K562 (cell line): ENCODE measurements around the gene SLC12A4. TPM values are rescaled to one million over a fixed set of nuclear protein-coding genes. Genes with fewer than 3 reads are reported as not detected.

ENCODE experiments used
- BRCA1 ChIP-seq, 2 experiments: fragments of 450-650 bp in 1 of 2; sonication (generic) in 1 of 2; formaldehyde crosslinking in 1 of 2; IDR thresholded peaks; 2 replicates each; pipeline versions ENCODE4 v1.5.0 to v1.6.1; 2017 to 2020; ENCODE audit warnings: mild to moderate bottlenecking in 1 of 2, missing genetic modification reagents in 1 of 2
- HSF4 ChIP-seq: fragments of 250-450 bp; sonication (Bioruptor Pico); IDR thresholded peaks from 2 replicates; pipeline ENCODE4 v2.1.2; 2022; ENCODE audit warnings: mild to moderate bottlenecking, moderate library complexity, borderline replicate concordance
- JUND ChIP-seq, 2 experiments: IDR thresholded peaks; 2 replicates in 1 of 2; 3 replicates in 1 of 2; pipeline ENCODE4 v1.6.1; 2011; ENCODE audit warnings: borderline replicate concordance in 2 of 2, low read depth in 2 of 2, low read length in 2 of 2, improper control_type of control experiment in 1 of 2, missing biosample characterization in 1 of 2, missing genetic modification characterization in 1 of 2, missing genetic modification reagents in 1 of 2
- MEF2A ChIP-seq: IDR thresholded peaks from 2 replicates; pipeline ENCODE4 v1.6.1; 2011; ENCODE audit warnings: low read depth, mild to moderate bottlenecking, low read length, moderate library complexity; ENCODE audit not compliant: control insufficient read depth
- NR2C1 ChIP-seq, 2 experiments: fragments of 450-650 bp; IDR thresholded peaks; 2 replicates each; pipeline ENCODE4 v1.6.1; 2017; ENCODE audit warnings: mild to moderate bottlenecking in 2 of 2, antibody characterized with exemption in 1 of 2, inconsistent platforms in 1 of 2, missing compliant biosample characterization in 1 of 2, missing genetic modification characterization in 1 of 2
- SIN3A ChIP-seq, 2 experiments: fragments of 150-350 bp in 1 of 2; IDR thresholded peaks; 2 replicates each; pipeline ENCODE4 v1.6.1; 2011 to 2016; ENCODE audit warnings: borderline replicate concordance in 2 of 2, low read depth in 2 of 2, low read length in 2 of 2, mild to moderate bottlenecking in 2 of 2, moderate library complexity in 2 of 2; ENCODE audit not compliant: control insufficient read depth in 1 of 2
- SMARCA4 ChIP-seq: fragments of 450-650 bp; IDR thresholded peaks from 2 replicates; pipeline ENCODE4 v1.6.1; 2016
- SRSF1 ChIP-seq: fragments of 200-400 bp; formaldehyde crosslinking; IDR thresholded peaks from 2 replicates; pipeline ENCODE4 v1.6.1; 2017; ENCODE audit warnings: mild to moderate bottlenecking, low read depth, low read length, moderate library complexity
- STAG1 ChIP-seq: sonication (generic); formaldehyde crosslinking; IDR thresholded peaks from 2 replicates; pipeline ENCODE4 v1.5.0; 2020; ENCODE audit warnings: missing genetic modification reagents, borderline replicate concordance
- XRCC5 ChIP-seq: fragments of 200-400 bp; formaldehyde crosslinking; IDR thresholded peaks from 2 replicates; pipeline ENCODE4 v1.6.1; 2017; ENCODE audit warnings: low read depth, mild to moderate bottlenecking, low read length
- ZBED1 ChIP-seq: IDR thresholded peaks from 2 replicates; pipeline ENCODE4 v1.6.1; 2014
- ZBTB17 ChIP-seq: fragments of 450-650 bp; formaldehyde crosslinking; IDR thresholded peaks from 2 replicates; pipeline ENCODE4 v1.4.0; 2020; ENCODE audit warnings: mild to moderate bottlenecking
- ZKSCAN3 ChIP-seq: fragments of 250-450 bp; sonication (Bioruptor Pico); IDR thresholded peaks from 2 replicates; pipeline ENCODE4 v1.4.0; 2020
- ZNF431 ChIP-seq: sonication (generic); formaldehyde crosslinking; IDR thresholded peaks from 2 replicates; pipeline ENCODE4 v1.8.0; 2022; ENCODE audit warnings: mild to moderate bottlenecking, missing genetic modification reagents
- ZNF445 ChIP-seq: fragments of 250-450 bp; sonication (Bioruptor Pico); IDR thresholded peaks from 2 replicates; pipeline ENCODE4 v1.4.0; 2020; ENCODE audit warnings: low read depth, mild to moderate bottlenecking, moderate library complexity
- polyA plus RNA-seq, 8 experiments: library from polyadenylated mRNA; depleted of rRNA in 4 of 8; stranded (reverse) in 5 of 8; unstranded in 3 of 8; fragments of >200 nt; fragmentation: Nextera tagmentation in 2 of 8; fragmentation: Illumina TruSeq in 1 of 8; extraction: Ambion mirVana in 2 of 8; extraction: Trizol in 1 of 8; gene quantifications; 2 replicates each; pipeline versions ENCODE4 v1.2.1 to v1.2.3, GENCODE V29; 2011 to 2014; ENCODE audit warnings: inconsistent platforms in 1 of 8, missing spikeins in 1 of 8
- total RNA-seq, 7 experiments: library from RNA; depleted of rRNA in 6 of 7; stranded (reverse); fragments of >200 nt in 6 of 7; fragmentation: Illumina TruSeq in 2 of 7; extraction: Trizol in 2 of 7; gene quantifications; 2 replicates each; pipeline versions ENCODE4 v1.2.1 to v1.2.3, GENCODE V29; 2011 to 2021; ENCODE audit warnings: low replicate concordance in 1 of 7
- TF ChIP-seq, protein P1 (sequence below): fragments of 250-450 bp; sonication (Bioruptor Pico); IDR thresholded peaks from 2 replicates; pipeline ENCODE4 v1.9.0; 2021; ENCODE audit warnings: mild to moderate bottlenecking, inconsistent platforms
- TF ChIP-seq, protein P2 (sequence below): fragments of 450-650 bp; IDR thresholded peaks from 2 replicates; pipeline ENCODE4 v1.6.1; 2016; ENCODE audit warnings: mild to moderate bottlenecking
- TF ChIP-seq, protein P3 (sequence below): IDR thresholded peaks from 2 replicates; pipeline ENCODE4 v1.6.1; 2014; ENCODE audit warnings: antibody characterized with exemption
- TF ChIP-seq, protein P4 (sequence below): sonication (generic); formaldehyde crosslinking; IDR thresholded peaks from 2 replicates; pipeline ENCODE4 v1.8.1; 2023; ENCODE audit warnings: mild to moderate bottlenecking, missing genetic modification reagents, moderate library complexity

The SLC12A4 gene
- total and polyA plus RNA-seq, 9 of the 15 experiments (the other 6 are each of a cell fraction or from before 2014, with no cell fraction given) = 0.75 to 43.5 (median 15.0) TPM

DNA sequence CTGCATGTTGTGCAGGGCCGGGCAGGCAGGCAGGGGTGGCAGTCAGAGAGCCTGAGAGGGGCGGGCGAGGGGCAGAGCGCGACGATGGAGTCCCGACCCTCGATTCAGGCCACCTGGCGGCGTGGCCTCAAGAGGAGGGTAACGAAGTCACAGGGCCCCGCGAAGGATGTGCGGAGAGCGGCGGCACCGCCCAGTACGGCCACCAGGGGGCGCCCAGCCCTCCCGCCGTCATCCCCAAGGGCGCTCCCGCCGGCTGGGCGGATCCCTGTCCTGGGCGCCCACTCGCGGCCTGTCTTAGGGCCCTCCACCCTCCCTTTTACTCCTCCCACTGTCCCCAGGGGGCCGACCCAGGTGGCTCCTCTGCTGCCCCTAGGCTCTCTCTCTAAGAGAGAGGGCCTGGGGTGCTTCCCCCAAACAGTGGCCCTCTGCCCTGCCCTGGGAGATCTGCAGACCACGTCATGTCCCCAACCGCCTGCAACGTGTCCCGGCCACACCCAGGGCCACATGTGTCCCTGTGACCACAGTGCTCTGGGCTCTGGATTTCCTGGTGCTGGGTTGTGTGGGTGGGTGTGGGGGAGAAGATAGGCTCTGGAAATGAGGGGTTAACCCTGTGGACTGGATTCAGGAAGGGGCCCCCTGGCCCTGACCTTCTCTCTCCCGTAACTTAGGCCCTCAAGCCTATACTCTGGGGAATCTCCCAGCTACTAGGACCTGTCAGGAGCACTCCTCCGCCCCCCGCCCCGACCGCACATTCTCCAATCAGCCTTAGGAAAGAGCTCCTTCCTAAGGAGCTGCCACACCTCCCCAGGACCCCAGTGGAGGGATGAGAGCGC is 25.0 kb upstream of the SLC12A4 start (continued):
- peak; percentile 95 for TF ChIP-seq XRCC5
- TF ChIP-seq ZBTB17 = peak; percentile 73
- no peak for TF ChIP-seq MEF2A
- 0 out of 2 replicates have a peak, but pooled peaks have one; percentile 2 for TF ChIP-seq STAG1 (CRISPR knock-in tag)
- no peak for TF ChIP-seq HSF4 (CRISPR knock-in tag)
- no peak for TF ChIP-seq ZBED1
- no peak for TF ChIP-seq SRSF1
- TF ChIP-seq, protein P1, sequence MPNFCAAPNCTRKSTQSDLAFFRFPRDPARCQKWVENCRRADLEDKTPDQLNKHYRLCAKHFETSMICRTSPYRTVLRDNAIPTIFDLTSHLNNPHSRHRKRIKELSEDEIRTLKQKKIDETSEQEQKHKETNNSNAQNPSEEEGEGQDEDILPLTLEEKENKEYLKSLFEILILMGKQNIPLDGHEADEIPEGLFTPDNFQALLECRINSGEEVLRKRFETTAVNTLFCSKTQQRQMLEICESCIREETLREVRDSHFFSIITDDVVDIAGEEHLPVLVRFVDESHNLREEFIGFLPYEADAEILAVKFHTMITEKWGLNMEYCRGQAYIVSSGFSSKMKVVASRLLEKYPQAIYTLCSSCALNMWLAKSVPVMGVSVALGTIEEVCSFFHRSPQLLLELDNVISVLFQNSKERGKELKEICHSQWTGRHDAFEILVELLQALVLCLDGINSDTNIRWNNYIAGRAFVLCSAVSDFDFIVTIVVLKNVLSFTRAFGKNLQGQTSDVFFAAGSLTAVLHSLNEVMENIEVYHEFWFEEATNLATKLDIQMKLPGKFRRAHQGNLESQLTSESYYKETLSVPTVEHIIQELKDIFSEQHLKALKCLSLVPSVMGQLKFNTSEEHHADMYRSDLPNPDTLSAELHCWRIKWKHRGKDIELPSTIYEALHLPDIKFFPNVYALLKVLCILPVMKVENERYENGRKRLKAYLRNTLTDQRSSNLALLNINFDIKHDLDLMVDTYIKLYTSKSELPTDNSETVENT (CRISPR knock-in tag) = peak; percentile 88
- no peak for TF ChIP-seq BRCA1 (IDR thresholded peaks at IDR 0.05)
- no peak for TF ChIP-seq BRCA1 (CRISPR knock-in tag; IDR thresholded peaks at IDR 0.05)
- TF ChIP-seq, protein P2, sequence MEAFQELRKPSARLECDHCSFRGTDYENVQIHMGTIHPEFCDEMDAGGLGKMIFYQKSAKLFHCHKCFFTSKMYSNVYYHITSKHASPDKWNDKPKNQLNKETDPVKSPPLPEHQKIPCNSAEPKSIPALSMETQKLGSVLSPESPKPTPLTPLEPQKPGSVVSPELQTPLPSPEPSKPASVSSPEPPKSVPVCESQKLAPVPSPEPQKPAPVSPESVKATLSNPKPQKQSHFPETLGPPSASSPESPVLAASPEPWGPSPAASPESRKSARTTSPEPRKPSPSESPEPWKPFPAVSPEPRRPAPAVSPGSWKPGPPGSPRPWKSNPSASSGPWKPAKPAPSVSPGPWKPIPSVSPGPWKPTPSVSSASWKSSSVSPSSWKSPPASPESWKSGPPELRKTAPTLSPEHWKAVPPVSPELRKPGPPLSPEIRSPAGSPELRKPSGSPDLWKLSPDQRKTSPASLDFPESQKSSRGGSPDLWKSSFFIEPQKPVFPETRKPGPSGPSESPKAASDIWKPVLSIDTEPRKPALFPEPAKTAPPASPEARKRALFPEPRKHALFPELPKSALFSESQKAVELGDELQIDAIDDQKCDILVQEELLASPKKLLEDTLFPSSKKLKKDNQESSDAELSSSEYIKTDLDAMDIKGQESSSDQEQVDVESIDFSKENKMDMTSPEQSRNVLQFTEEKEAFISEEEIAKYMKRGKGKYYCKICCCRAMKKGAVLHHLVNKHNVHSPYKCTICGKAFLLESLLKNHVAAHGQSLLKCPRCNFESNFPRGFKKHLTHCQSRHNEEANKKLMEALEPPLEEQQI = no peak
- TF ChIP-seq, protein P3, sequence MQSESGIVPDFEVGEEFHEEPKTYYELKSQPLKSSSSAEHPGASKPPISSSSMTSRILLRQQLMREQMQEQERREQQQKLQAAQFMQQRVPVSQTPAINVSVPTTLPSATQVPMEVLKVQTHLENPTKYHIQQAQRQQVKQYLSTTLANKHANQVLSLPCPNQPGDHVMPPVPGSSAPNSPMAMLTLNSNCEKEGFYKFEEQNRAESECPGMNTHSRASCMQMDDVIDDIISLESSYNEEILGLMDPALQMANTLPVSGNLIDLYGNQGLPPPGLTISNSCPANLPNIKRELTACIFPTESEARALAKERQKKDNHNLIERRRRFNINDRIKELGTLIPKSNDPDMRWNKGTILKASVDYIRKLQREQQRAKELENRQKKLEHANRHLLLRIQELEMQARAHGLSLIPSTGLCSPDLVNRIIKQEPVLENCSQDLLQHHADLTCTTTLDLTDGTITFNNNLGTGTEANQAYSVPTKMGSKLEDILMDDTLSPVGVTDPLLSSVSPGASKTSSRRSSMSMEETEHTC = no peak
- TF ChIP-seq JUND (IDR thresholded peaks at IDR 0.05; ENCODE audit: borderline replicate concordance, low read depth, low read length) = peak; percentile 70
- no peak; the same call in 2 of the 3 replicates for TF ChIP-seq JUND (tag; IDR thresholded peaks at IDR 0.05; ENCODE audit: borderline replicate concordance, low read depth, low read length)
- TF ChIP-seq NR2C1 (IDR thresholded peaks at IDR 0.05) = no peak
- TF ChIP-seq NR2C1 (tag; IDR thresholded peaks at IDR 0.05) = no peak
- TF ChIP-seq SMARCA4 = no peak; the same call in 1 of the 2 replicates
- no peak for TF ChIP-seq ZNF445
- TF ChIP-seq ZNF431 (CRISPR knock-in tag) = no peak; the same call in 1 of the 2 replicates
- TF ChIP-seq ZKSCAN3 = no peak
- TF ChIP-seq, protein P4, sequence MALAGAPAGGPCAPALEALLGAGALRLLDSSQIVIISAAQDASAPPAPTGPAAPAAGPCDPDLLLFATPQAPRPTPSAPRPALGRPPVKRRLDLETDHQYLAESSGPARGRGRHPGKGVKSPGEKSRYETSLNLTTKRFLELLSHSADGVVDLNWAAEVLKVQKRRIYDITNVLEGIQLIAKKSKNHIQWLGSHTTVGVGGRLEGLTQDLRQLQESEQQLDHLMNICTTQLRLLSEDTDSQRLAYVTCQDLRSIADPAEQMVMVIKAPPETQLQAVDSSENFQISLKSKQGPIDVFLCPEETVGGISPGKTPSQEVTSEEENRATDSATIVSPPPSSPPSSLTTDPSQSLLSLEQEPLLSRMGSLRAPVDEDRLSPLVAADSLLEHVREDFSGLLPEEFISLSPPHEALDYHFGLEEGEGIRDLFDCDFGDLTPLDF (CRISPR knock-in tag) = peak; percentile 60
- no peak for TF ChIP-seq SIN3A (IDR thresholded peaks at IDR 0.05; ENCODE audit: borderline replicate concordance in 2 of 2, control insufficient read depth in 1 of 2, low read depth in 2 of 2, low read length in 2 of 2)
